Loucy (cell line): ENCODE data around the gene LYL1.

Experiments used
- CTCF ChIP-seq: fragments of 200-600 bp; sonication (generic); conservative IDR thresholded peaks from 2 replicates; pipeline ENCODE4 v1.5.1; 2014; ENCODE audit warnings: mild to moderate bottlenecking, antibody characterized with exemption, low read length
- EZH2phosphoT487 ChIP-seq: fragments of 200-600 bp; IDR thresholded peaks from 2 replicates; pipeline ENCODE4 v1.6.1; 2018; ENCODE audit warnings: antibody characterized with exemption, mild to moderate bottlenecking, moderate library complexity, borderline replicate concordance

- TF ChIP-seq CTCF (no peak), EZH2phosphoT487 (no peak)
Measured at GRCh38 chr19:13097033-13097462, 5.6 kb downstream of the LYL1 start.
